GM06990 (cell line): ENCODE measurements around the gene RWDD2A.

Experiments
- DNase-seq: peaks from one replicate; pipeline ENCODE4 v3.0.0-alpha.2; 2011; ENCODE audit not compliant: insufficient read length; ENCODE audit errors: extremely low read depth
- H3K27me3 ChIP-seq: replicated peaks from 2 replicates; pipeline ENCODE4 v1.6.0; 2011; ENCODE audit warnings: low read length; ENCODE audit not compliant: control insufficient read depth, insufficient read depth
- H3K36me3 ChIP-seq: 2 replicates; pipeline ENCODE4 v1.5.1; 2011; ENCODE audit warnings: low read length; ENCODE audit not compliant: control insufficient read depth, insufficient read depth
- H3K4me3 ChIP-seq: replicated peaks from 2 replicates; pipeline ENCODE4 v1.5.1; 2011; ENCODE audit warnings: low read depth, mild to moderate bottlenecking, control low read depth, low read length
- CTCF ChIP-seq: IDR thresholded peaks from 2 replicates; pipeline ENCODE4 v1.5.1; 2011; ENCODE audit warnings: low read length, control low read depth, mild to moderate bottlenecking, inconsistent platforms; ENCODE audit not compliant: insufficient read depth, poor library complexity, severe bottlenecking

The RWDD2A gene

GRCh38 chr6:83192871-83193746 lies at the start of gene RWDD2A, which contains the start of gene PGM3:
RWDD2A (plus strand) TSS chr6:83193357; CDS start chr6:83194452, 1,095 bp downstream.
PGM3 (minus strand) TSS chr6:83193265; CDS start chr6:83191012, 2,253 bp downstream.
- Histone ChIP-seq H3K36me3 (peaks cover 6% of the 10 kb centered on the region), H3K4me3 (peak within 1 kb of the TSS; percentile 93), H3K27me3 (no peaks in the 10 kb centered on the region)
- peak; percentile 93 for DNase-seq
- no peak for TF ChIP-seq CTCF

- Histone ChIP-seq H3K36me3 (peaks cover 3% of the 10 kb centered on the region), H3K27me3 (no peaks in the 10 kb centered on the region), H3K4me3 (no peak overlapping the region)
- no peak for DNase-seq
- TF ChIP-seq CTCF = no peak
Observed at GRCh38 chr6:83151114-83151513, 42.0 kb upstream of the RWDD2A start.

GRCh38 chr6:83152913-83153312 lies 40.2 kb upstream of the RWDD2A start:
- Histone ChIP-seq H3K27me3 (no peaks in the 10 kb centered on the region), H3K4me3 (no peak overlapping the region), H3K36me3 (peaks cover 3% of the 10 kb centered on the region)
- DNase-seq = no peak
- no peak for TF ChIP-seq CTCF

GRCh38 chr6:83153883-83154521 lies 39.2 kb upstream of the RWDD2A start:
- Histone ChIP-seq H3K4me3 (no peak overlapping the region), H3K36me3 (peaks cover 3% of the 10 kb centered on the region), H3K27me3 (no peaks in the 10 kb centered on the region)
- TF ChIP-seq CTCF = no peak
- DNase-seq = no peak

GRCh38 chr6:83155794-83156193 lies 37.4 kb upstream of the RWDD2A start:
- peaks cover 9% of the 10 kb centered on the region for H3K36me3 ChIP-seq
- no peak for TF ChIP-seq CTCF
- H3K27me3 ChIP-seq = no peaks in the 10 kb centered on the region
- no peak overlapping the region for H3K4me3 ChIP-seq
- DNase-seq = no peak
